Measurements from ENCODE around the gene PTRHD1. TPM values are rescaled to one million over a fixed set of nuclear protein-coding genes. Genes with fewer than 3 reads are reported as not detected.

The PTRHD1 gene
- total RNA-seq, 1 experiment from 2014 or later, result 33.4 TPM

DNA sequence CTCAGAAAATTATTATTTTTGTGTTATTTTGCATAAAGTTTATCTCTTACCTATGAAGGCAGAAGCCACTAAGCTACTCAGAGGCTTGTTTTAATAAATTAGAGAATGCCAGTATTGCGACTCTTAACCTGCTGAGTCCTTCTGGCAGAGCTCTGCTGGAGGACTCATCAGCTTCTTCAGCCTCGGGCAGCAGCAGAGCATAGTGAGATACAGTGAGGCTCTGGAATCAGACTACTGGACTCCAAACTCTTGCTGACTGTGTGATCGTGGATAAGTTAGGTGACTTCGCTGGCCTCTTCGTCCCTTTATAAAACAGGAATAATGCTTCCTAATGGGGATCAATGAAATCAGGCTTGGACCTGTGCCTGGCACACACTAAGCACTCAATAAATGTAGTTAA lies 1.7 kb downstream of the PTRHD1 start:
- intact Hi-C loops (cut with micrococcal nuclease; ENCODE audit: unreplicated experiment), result no loop called here
- no TSS peak for BruUV-seq (replicated peaks)
- TF ChIP-seq CTCF (conservative IDR thresholded peaks at IDR 0.05; ENCODE audit: low read depth, low read length) (no peak), EZH2 (IDR thresholded peaks at IDR 0.05; ENCODE audit: borderline replicate concordance, low read depth, low read length, poor library complexity, severe bottlenecking) (no peak)
- Histone ChIP-seq H3K9me3 (ENCODE audit: low read depth, low read length, poor library complexity, severe bottlenecking) (no peaks in the 10 kb centered on the region), H3K27ac (ENCODE audit: low read depth, low read length, poor library complexity, severe bottlenecking) (no peak overlapping the region), H3K36me3 (ENCODE audit: insufficient read depth, low read length, poor library complexity, severe bottlenecking) (peaks cover 12% of the 10 kb centered on the region), H3K4me3 (ENCODE audit: low read depth, low read length, poor library complexity, severe bottlenecking) (no peak overlapping the region), H3K27me3 (replicated peaks; ENCODE audit: insufficient read depth, low read depth, low read length, poor library complexity) (no peaks in the 10 kb centered on the region), H3K4me1 (ENCODE audit: insufficient read depth, low read length, poor library complexity, severe bottlenecking) (peaks cover 23% of the 10 kb centered on the region)
- POLR2A ChIA-PET (ENCODE audit: low non-redundant PET), result interaction anchor here (0.5 kb wide), 1 partner anchor 426 kb away, joined by 11 read pairs; no protein-coding TSS in a partner anchor
- no peak for DNase-seq (ENCODE audit: low spot score)
- CTCF ChIA-PET, result interaction anchor here (0.6 kb wide), 1 partner anchor 58 kb away, joined by 14 read pairs; no protein-coding TSS in a partner anchor

GRCh38 chr2:24788816-24789215 lies 4.4 kb downstream of the PTRHD1 start:
- Histone ChIP-seq H3K4me3 (ENCODE audit: low read depth, low read length, poor library complexity, severe bottlenecking) (no peak overlapping the region), H3K4me1 (ENCODE audit: insufficient read depth, low read length, poor library complexity, severe bottlenecking) (peaks cover 13% of the 10 kb centered on the region), H3K9me3 (ENCODE audit: low read depth, low read length, poor library complexity, severe bottlenecking) (no peaks in the 10 kb centered on the region), H3K36me3 (ENCODE audit: insufficient read depth, low read length, poor library complexity, severe bottlenecking) (no peaks in the 10 kb centered on the region), H3K27me3 (replicated peaks; ENCODE audit: insufficient read depth, low read depth, low read length, poor library complexity) (no peaks in the 10 kb centered on the region), H3K27ac (ENCODE audit: low read depth, low read length, poor library complexity, severe bottlenecking) (no peak overlapping the region)
- intact Hi-C loops (cut with micrococcal nuclease; ENCODE audit: unreplicated experiment), result no loop called here
- DNase-seq (ENCODE audit: low spot score), result no peak
- CTCF ChIA-PET, result interaction anchor here (0.8 kb wide), 1 partner anchor 176 kb away, joined by 3 read pairs; no protein-coding TSS in a partner anchor
- POLR2A ChIA-PET (ENCODE audit: low non-redundant PET), result no interaction called here
- BruUV-seq (replicated peaks), result no TSS peak
- TF ChIP-seq CTCF (conservative IDR thresholded peaks at IDR 0.05; ENCODE audit: low read depth, low read length) (no peak), EZH2 (IDR thresholded peaks at IDR 0.05; ENCODE audit: borderline replicate concordance, low read depth, low read length, poor library complexity, severe bottlenecking) (no peak)

GRCh38 chr2:24787532-24787931 lies 5.7 kb downstream of the PTRHD1 start:
- H3K27me3 ChIP-seq (replicated peaks; ENCODE audit: insufficient read depth, low read depth, low read length, poor library complexity), result no peaks in the 10 kb centered on the region
- POLR2A ChIA-PET (ENCODE audit: low non-redundant PET), result no interaction called here
- H3K4me3 ChIP-seq (ENCODE audit: low read depth, low read length, poor library complexity, severe bottlenecking), result no peak overlapping the region
- H3K4me1 ChIP-seq (ENCODE audit: insufficient read depth, low read length, poor library complexity, severe bottlenecking), result peaks cover 13% of the 10 kb centered on the region
- H3K27ac ChIP-seq (ENCODE audit: low read depth, low read length, poor library complexity, severe bottlenecking), result no peak overlapping the region
- no peak for DNase-seq (ENCODE audit: low spot score)
- no TSS peak for BruUV-seq (replicated peaks)
- intact Hi-C loops (cut with micrococcal nuclease; ENCODE audit: unreplicated experiment), result no loop called here
- H3K9me3 ChIP-seq (ENCODE audit: low read depth, low read length, poor library complexity, severe bottlenecking), result no peaks in the 10 kb centered on the region
- TF ChIP-seq CTCF (conservative IDR thresholded peaks at IDR 0.05; ENCODE audit: low read depth, low read length) (no peak), EZH2 (IDR thresholded peaks at IDR 0.05; ENCODE audit: borderline replicate concordance, low read depth, low read length, poor library complexity, severe bottlenecking) (no peak)
- CTCF ChIA-PET, result no interaction called here
- no peaks in the 10 kb centered on the region for H3K36me3 ChIP-seq (ENCODE audit: insufficient read depth, low read length, poor library complexity, severe bottlenecking)
